HEK293 (cell line): ENCODE results near the gene LBX2.

Experiments used
- GFI1B ChIP-seq: fragments of 450-650 bp; formaldehyde crosslinking; IDR thresholded peaks from 2 replicates; pipeline ENCODE4 v1.5.1; 2016; ENCODE audit warnings: missing biosample characterization, missing genetic modification characterization
- HOXA7 ChIP-seq: sonication (generic); formaldehyde crosslinking; IDR thresholded peaks from 2 replicates; pipeline ENCODE4 v1.8.1; 2022; ENCODE audit warnings: missing genetic modification reagents, borderline replicate concordance
- HOXD13 ChIP-seq: sonication (generic); formaldehyde crosslinking; IDR thresholded peaks from 2 replicates; pipeline ENCODE4 v1.8.0; 2022; ENCODE audit warnings: missing genetic modification reagents, borderline replicate concordance
- PRDM4 ChIP-seq: fragments of 450-650 bp; formaldehyde crosslinking; IDR thresholded peaks from 2 replicates; pipeline ENCODE4 v1.5.1; 2017; ENCODE audit warnings: missing biosample characterization, missing genetic modification characterization
- RBAK ChIP-seq: fragments of 450-650 bp; formaldehyde crosslinking; IDR thresholded peaks from 2 replicates; pipeline ENCODE4 v1.5.1; 2016; ENCODE audit warnings: missing biosample characterization, missing genetic modification characterization
- ZBTB48 ChIP-seq: fragments of 450-650 bp; formaldehyde crosslinking; IDR thresholded peaks from 2 replicates; pipeline ENCODE4 v1.5.1; 2016; ENCODE audit warnings: missing biosample characterization, missing genetic modification characterization
- ZFHX2 ChIP-seq: fragments of 450-650 bp; formaldehyde crosslinking; conservative IDR thresholded peaks from 2 replicates; pipeline ENCODE4 v1.5.1; 2016; ENCODE audit warnings: missing biosample characterization, missing genetic modification characterization
- ZFP69B ChIP-seq: fragments of 450-650 bp; formaldehyde crosslinking; IDR thresholded peaks from 2 replicates; pipeline ENCODE4 v1.5.1; 2016; ENCODE audit warnings: missing biosample characterization, missing genetic modification characterization
- ZIC2 ChIP-seq: fragments of 450-650 bp; formaldehyde crosslinking; IDR thresholded peaks from 2 replicates; pipeline ENCODE4 v1.5.1; 2016; ENCODE audit warnings: missing biosample characterization, missing genetic modification characterization
- ZNF133 ChIP-seq: fragments of 450-650 bp; formaldehyde crosslinking; IDR thresholded peaks from 2 replicates; pipeline ENCODE4 v1.5.1; 2016; ENCODE audit warnings: missing biosample characterization, missing genetic modification characterization
- ZNF138 ChIP-seq: fragments of 450-650 bp; formaldehyde crosslinking; IDR thresholded peaks from 2 replicates; pipeline ENCODE4 v1.5.1; 2016; ENCODE audit warnings: missing biosample characterization, missing genetic modification characterization, borderline replicate concordance
- ZNF266 ChIP-seq: fragments of 450-650 bp; formaldehyde crosslinking; IDR thresholded peaks from 2 replicates; pipeline ENCODE4 v1.5.1; 2016; ENCODE audit warnings: missing biosample characterization, missing genetic modification characterization, low read depth
- ZNF280C ChIP-seq: fragments of 450-650 bp; formaldehyde crosslinking; IDR thresholded peaks from 2 replicates; pipeline ENCODE4 v1.5.1; 2016; ENCODE audit warnings: missing biosample characterization, missing genetic modification characterization
- ZNF311 ChIP-seq: fragments of 450-650 bp; formaldehyde crosslinking; IDR thresholded peaks from 2 replicates; pipeline ENCODE4 v1.5.1; 2017; ENCODE audit warnings: missing biosample characterization, missing genetic modification characterization, borderline replicate concordance
- ZNF341 ChIP-seq: fragments of 450-650 bp; formaldehyde crosslinking; IDR thresholded peaks from 2 replicates; pipeline ENCODE4; 2016; ENCODE audit warnings: low read depth, missing biosample characterization, missing genetic modification characterization
- ZNF555 ChIP-seq: fragments of 450-650 bp; formaldehyde crosslinking; conservative IDR thresholded peaks from 2 replicates; pipeline ENCODE4 v1.5.1; 2017; ENCODE audit warnings: missing biosample characterization, mild to moderate bottlenecking, missing genetic modification characterization, inconsistent platforms
- ZNF571 ChIP-seq: fragments of 450-650 bp; formaldehyde crosslinking; IDR thresholded peaks from 2 replicates; pipeline ENCODE4 v1.5.0; 2017; ENCODE audit warnings: missing biosample characterization, missing genetic modification characterization
- ZNF621 ChIP-seq: fragments of 450-650 bp; formaldehyde crosslinking; IDR thresholded peaks from 2 replicates; pipeline ENCODE4 v1.5.1; 2017; ENCODE audit warnings: missing biosample characterization, missing genetic modification characterization
- ZSCAN16 ChIP-seq: fragments of 450-650 bp; formaldehyde crosslinking; IDR thresholded peaks from 2 replicates; pipeline ENCODE4 v1.5.1; 2016; ENCODE audit warnings: missing biosample characterization, missing genetic modification characterization
- TF ChIP-seq, protein P1 (sequence below): fragments of 450-650 bp; formaldehyde crosslinking; IDR thresholded peaks from 2 replicates; pipeline ENCODE4 v1.5.1; 2016; ENCODE audit warnings: missing biosample characterization, missing genetic modification characterization, low read depth
- TF ChIP-seq, protein P2 (sequence below): fragments of 450-650 bp; formaldehyde crosslinking; IDR thresholded peaks from 2 replicates; pipeline ENCODE4 v1.5.1; 2016; ENCODE audit warnings: missing biosample characterization, missing genetic modification characterization
- TF ChIP-seq, protein P3 (sequence below): fragments of 450-650 bp; formaldehyde crosslinking; IDR thresholded peaks from 2 replicates; pipeline ENCODE4 v1.5.1; 2016; ENCODE audit warnings: missing biosample characterization, missing genetic modification characterization
- TF ChIP-seq, protein P4 (sequence below): sonication (generic); formaldehyde crosslinking; IDR thresholded peaks from 2 replicates; pipeline ENCODE4 v1.8.1; 2022; ENCODE audit warnings: mild to moderate bottlenecking, moderate library complexity, missing genetic modification reagents
- TF ChIP-seq, protein P5 (sequence below): fragments of 450-650 bp; formaldehyde crosslinking; IDR thresholded peaks from 2 replicates; pipeline ENCODE4 v1.5.1; 2016; ENCODE audit warnings: missing biosample characterization, missing genetic modification characterization

Gene LBX2

GRCh38 chr2:74481961-74482800, 17.2 kb downstream of the LBX2 start (continued):
- TF ChIP-seq, protein P1, sequence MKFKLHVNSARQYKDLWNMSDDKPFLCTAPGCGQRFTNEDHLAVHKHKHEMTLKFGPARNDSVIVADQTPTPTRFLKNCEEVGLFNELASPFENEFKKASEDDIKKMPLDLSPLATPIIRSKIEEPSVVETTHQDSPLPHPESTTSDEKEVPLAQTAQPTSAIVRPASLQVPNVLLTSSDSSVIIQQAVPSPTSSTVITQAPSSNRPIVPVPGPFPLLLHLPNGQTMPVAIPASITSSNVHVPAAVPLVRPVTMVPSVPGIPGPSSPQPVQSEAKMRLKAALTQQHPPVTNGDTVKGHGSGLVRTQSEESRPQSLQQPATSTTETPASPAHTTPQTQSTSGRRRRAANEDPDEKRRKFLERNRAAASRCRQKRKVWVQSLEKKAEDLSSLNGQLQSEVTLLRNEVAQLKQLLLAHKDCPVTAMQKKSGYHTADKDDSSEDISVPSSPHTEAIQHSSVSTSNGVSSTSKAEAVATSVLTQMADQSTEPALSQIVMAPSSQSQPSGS (tag by site-specific recombination): no peak
- TF ChIP-seq ZFHX2 (tag by site-specific recombination): 0 out of 2 replicates have a peak, but pooled peaks have one; percentile 36
- TF ChIP-seq ZFP69B (tag by site-specific recombination): no peak; the same call in 1 of the 2 replicates
- TF ChIP-seq ZNF133: no peak
- TF ChIP-seq, protein P2, sequence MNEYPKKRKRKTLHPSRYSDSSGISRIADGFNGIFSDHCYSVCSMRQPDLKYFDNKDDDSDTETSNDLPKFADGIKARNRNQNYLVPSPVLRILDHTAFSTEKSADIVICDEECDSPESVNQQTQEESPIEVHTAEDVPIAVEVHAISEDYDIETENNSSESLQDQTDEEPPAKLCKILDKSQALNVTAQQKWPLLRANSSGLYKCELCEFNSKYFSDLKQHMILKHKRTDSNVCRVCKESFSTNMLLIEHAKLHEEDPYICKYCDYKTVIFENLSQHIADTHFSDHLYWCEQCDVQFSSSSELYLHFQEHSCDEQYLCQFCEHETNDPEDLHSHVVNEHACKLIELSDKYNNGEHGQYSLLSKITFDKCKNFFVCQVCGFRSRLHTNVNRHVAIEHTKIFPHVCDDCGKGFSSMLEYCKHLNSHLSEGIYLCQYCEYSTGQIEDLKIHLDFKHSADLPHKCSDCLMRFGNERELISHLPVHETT: no peak
- TF ChIP-seq GFI1B (tag by site-specific recombination): no peak
- no peak for TF ChIP-seq ZNF266 (tag by site-specific recombination)
- TF ChIP-seq, protein P3, sequence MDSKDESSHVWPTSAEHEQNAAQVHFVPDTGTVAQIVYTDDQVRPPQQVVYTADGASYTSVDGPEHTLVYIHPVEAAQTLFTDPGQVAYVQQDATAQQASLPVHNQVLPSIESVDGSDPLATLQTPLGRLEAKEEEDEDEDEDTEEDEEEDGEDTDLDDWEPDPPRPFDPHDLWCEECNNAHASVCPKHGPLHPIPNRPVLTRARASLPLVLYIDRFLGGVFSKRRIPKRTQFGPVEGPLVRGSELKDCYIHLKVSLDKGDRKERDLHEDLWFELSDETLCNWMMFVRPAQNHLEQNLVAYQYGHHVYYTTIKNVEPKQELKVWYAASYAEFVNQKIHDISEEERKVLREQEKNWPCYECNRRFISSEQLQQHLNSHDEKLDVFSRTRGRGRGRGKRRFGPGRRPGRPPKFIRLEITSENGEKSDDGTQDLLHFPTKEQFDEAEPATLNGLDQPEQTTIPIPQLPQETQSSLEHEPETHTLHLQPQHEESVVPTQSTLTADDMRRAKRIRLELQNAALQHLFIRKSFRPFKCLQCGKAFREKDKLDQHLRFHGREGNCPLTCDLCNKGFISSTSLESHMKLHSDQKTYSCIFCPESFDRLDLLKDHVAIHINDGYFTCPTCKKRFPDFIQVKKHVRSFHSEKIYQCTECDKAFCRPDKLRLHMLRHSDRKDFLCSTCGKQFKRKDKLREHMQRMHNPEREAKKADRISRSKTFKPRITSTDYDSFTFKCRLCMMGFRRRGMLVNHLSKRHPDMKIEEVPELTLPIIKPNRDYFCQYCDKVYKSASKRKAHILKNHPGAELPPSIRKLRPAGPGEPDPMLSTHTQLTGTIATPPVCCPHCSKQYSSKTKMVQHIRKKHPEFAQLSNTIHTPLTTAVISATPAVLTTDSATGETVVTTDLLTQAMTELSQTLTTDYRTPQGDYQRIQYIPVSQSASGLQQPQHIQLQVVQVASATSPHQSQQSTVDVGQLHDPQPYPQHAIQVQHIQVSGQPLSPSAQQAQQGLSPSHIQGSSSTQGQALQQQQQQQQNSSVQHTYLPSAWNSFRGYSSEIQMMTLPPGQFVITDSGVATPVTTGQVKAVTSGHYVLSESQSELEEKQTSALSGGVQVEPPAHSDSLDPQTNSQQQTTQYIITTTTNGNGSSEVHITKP: no peak
- TF ChIP-seq ZNF341 (tag by site-specific recombination): peak; percentile 36
- no peak for TF ChIP-seq ZNF311 (tag by site-specific recombination)
- no peak for TF ChIP-seq ZNF280C (tag by site-specific recombination)
- TF ChIP-seq ZNF555 (tag by site-specific recombination): no peak
- no peak for TF ChIP-seq ZNF138 (tag by site-specific recombination)
- TF ChIP-seq, protein P4, sequence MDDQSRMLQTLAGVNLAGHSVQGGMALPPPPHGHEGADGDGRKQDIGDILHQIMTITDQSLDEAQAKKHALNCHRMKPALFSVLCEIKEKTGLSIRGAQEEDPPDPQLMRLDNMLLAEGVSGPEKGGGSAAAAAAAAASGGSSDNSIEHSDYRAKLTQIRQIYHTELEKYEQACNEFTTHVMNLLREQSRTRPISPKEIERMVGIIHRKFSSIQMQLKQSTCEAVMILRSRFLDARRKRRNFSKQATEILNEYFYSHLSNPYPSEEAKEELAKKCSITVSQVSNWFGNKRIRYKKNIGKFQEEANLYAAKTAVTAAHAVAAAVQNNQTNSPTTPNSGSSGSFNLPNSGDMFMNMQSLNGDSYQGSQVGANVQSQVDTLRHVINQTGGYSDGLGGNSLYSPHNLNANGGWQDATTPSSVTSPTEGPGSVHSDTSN (CRISPR knock-in tag): peak; percentile 78
- no peak for TF ChIP-seq PRDM4 (tag by site-specific recombination)
- TF ChIP-seq ZNF621 (tag by site-specific recombination): no peak
- no peak for TF ChIP-seq ZSCAN16 (tag by site-specific recombination)
- TF ChIP-seq ZIC2 (tag by site-specific recombination): peak; percentile 82
- peak; percentile 25; the same call in 1 of the 2 replicates for TF ChIP-seq ZBTB48 (tag by site-specific recombination)
- no peak for TF ChIP-seq HOXA7 (CRISPR knock-in tag)
- TF ChIP-seq HOXD13: no peak
- TF ChIP-seq RBAK: no peak
- TF ChIP-seq, protein P5, sequence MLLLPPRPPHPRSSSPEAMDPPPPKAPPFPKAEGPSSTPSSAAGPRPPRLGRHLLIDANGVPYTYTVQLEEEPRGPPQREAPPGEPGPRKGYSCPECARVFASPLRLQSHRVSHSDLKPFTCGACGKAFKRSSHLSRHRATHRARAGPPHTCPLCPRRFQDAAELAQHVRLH (tag by site-specific recombination): no peak
- no peak for TF ChIP-seq ZNF571 (tag by site-specific recombination)
